Ovary (tissue), 9 donors: ENCODE measurements around the gene BDNF. TPM values are rescaled to one million over a fixed set of nuclear protein-coding genes. Genes with fewer than 3 reads are reported as not detected.

Experiments
- DNase-seq, 5 donors: peaks; one replicate each; pipeline ENCODE4 v3.0.0-alpha.2; 2019 to 2020
- H3K27ac ChIP-seq, 2 donors: fragments of 200-600 bp; one replicate each; pipeline versions ENCODE4 v1.5.1 to v1.8.0; 2019 to 2022
- H3K27me3 ChIP-seq: fragments of 200-600 bp; one replicate; pipeline ENCODE4 v1.8.0; 2022
- H3K36me3 ChIP-seq: fragments of 200-600 bp; sonication (generic); one replicate; pipeline ENCODE4 v1.5.1; 2019
- H3K4me1 ChIP-seq: one replicate; pipeline ENCODE4 v1.8.1; 2013; ENCODE audit warnings: mild to moderate bottlenecking, moderate library complexity; ENCODE audit not compliant: insufficient read depth
- H3K4me3 ChIP-seq: fragments of 200-600 bp; sonication (generic); one replicate; pipeline ENCODE4 v1.5.1; 2017
- H3K9me3 ChIP-seq, 2 donors: fragments of 200-600 bp in 1 of 2; sonication (generic) in 1 of 2; one replicate each; pipeline versions ENCODE4 v1.5.1 to v1.8.1; 2013 to 2019; ENCODE audit warnings: mild to moderate bottlenecking in 1 of 2, moderate library complexity in 1 of 2
- EP300 ChIP-seq: sonication (generic); formaldehyde crosslinking; IDR thresholded peaks from one replicate; pipeline ENCODE4 v1.6.1; 2017; ENCODE audit warnings: antibody characterized with exemption
- POLR2A ChIP-seq: fragments of 450-650 bp; IDR thresholded peaks from one replicate; pipeline ENCODE4 v1.6.1; 2017; ENCODE audit warnings: antibody characterized with exemption, mild to moderate bottlenecking, moderate library complexity
- WGBS, 3 donors: extraction: QIAGEN DNeasy Blood & Tissue Kit in 1 of 3; methylation state at CpG; one replicate each; pipeline versions ENCODE4 v1.1.5 to v1.1.7; 2013 to 2017; 5-methylcytosine and 5-hydroxymethylcytosine counted together
- intact Hi-C, 4 donors: fragments of 100-400 bp; cut with DNase I; formaldehyde crosslinking; loops; one replicate each; pipeline versions ENCODE4 v1.11.0 to v1.15.1; 2022 to 2023
- polyA plus RNA-seq, 2 donors: library from polyadenylated mRNA; stranded (reverse); fragments of 200-250 nt in 1 of 2; fragments of 350-450 nt in 1 of 2; fragmentation: Illumina TruSeq in 1 of 2; extraction: RNeasy Lipid Tissue Mini Kit (QIAGEN cat#74804) in 1 of 2; gene quantifications; one replicate each; pipeline ENCODE4 v1.2.3, GENCODE V29; 2013 to 2014
- total RNA-seq, 7 donors: library from RNA; depleted of rRNA in 2 of 7; stranded (reverse); fragments of >200 nt in 2 of 7; fragmentation: NEBNext Ultra II Directional in 3 of 7; extraction: Animal tissue kit (Norgen Biotek cat#: 25700) in 3 of 7; gene quantifications; one replicate each; pipeline versions ENCODE4 v1.1.0 to v1.2.4, GENCODE V29; 2016 to 2023
- TF ChIP-seq, protein P1 (sequence below), 3 donors: fragments of 450-650 bp in 2 of 3; fragments of 200-600 bp in 1 of 3; IDR thresholded peaks; one replicate each; pipeline versions ENCODE4 v1.5.1 to v1.8.0; 2016 to 2022; ENCODE audit warnings: antibody characterized with exemption in 3 of 3, mild to moderate bottlenecking in 1 of 3
- donor health status: DM: no; HTN: no; CAD: no; lungs with moderate emphysema.
- donor health status: DM: no; HTN: no; CAD: no.
- donor health status: Bipolar disorder and iron deficiency.
- donor health status: DM: yes; HTN: yes; CAD: no.
- donor health status: DM: no; HTN: no; CAD: no.
- donor health status: DM: yes; HTN: yes; CAD: no.

Gene BDNF
- total and polyA plus RNA-seq, 9 donors, result 0.10 to 2.6 (median 0.65) TPM; not detected in 1

DNA sequence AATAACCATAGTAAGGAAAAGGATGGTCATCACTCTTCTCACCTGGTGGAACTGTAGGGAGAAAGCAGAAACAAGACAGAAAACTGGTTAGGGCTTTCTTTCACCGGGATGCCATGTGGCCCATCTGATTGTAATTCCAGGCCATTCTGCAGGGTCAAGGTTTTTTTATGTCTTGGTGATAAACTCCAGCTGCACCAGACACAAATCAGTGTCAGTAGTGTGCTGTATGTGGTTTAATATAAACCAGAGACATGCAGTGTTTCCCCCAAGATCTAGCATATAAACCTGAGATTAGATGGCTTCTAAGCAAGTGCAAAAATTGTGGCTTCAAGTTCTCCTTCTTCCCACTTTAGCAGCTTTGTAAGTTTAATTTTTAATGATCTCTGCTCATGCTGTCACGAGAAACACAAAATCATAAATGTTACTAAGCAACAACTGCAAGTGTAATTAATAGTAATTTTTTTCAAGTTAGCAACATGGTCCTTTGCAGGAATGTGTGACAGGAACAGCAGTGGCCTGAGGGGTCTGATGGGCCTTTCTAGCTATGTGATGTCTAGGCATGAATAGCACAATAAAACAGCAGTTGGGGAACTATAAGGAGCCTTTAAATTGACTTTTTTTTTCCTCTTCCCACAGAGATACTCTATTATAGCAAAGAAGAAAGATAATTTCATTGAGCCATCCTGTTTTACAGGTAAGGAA lies 41.6 kb downstream of the BDNF start:
- H3K9me3 ChIP-seq, result no peaks in the 10 kb centered on the region
- no peaks in the 10 kb centered on the region for H3K27me3 ChIP-seq
- no peak overlapping the region for H3K27ac ChIP-seq
- no peaks in the 10 kb centered on the region for H3K36me3 ChIP-seq
- intact Hi-C loops, result no loop called here
- no peak overlapping the region for H3K4me3 ChIP-seq
- WGBS, 3 donors, result 80 to 86% (median 84%) methylated on average over 2 of the region's 2 CpGs
- TF ChIP-seq EP300, result no peak
- TF ChIP-seq, protein P1, sequence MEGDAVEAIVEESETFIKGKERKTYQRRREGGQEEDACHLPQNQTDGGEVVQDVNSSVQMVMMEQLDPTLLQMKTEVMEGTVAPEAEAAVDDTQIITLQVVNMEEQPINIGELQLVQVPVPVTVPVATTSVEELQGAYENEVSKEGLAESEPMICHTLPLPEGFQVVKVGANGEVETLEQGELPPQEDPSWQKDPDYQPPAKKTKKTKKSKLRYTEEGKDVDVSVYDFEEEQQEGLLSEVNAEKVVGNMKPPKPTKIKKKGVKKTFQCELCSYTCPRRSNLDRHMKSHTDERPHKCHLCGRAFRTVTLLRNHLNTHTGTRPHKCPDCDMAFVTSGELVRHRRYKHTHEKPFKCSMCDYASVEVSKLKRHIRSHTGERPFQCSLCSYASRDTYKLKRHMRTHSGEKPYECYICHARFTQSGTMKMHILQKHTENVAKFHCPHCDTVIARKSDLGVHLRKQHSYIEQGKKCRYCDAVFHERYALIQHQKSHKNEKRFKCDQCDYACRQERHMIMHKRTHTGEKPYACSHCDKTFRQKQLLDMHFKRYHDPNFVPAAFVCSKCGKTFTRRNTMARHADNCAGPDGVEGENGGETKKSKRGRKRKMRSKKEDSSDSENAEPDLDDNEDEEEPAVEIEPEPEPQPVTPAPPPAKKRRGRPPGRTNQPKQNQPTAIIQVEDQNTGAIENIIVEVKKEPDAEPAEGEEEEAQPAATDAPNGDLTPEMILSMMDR (IDR thresholded peaks at IDR 0.05), result no peak
- TF ChIP-seq POLR2A, result no peak
- H3K4me1 ChIP-seq, result no peaks in the 10 kb centered on the region
- DNase-seq, result no peak

DNA sequence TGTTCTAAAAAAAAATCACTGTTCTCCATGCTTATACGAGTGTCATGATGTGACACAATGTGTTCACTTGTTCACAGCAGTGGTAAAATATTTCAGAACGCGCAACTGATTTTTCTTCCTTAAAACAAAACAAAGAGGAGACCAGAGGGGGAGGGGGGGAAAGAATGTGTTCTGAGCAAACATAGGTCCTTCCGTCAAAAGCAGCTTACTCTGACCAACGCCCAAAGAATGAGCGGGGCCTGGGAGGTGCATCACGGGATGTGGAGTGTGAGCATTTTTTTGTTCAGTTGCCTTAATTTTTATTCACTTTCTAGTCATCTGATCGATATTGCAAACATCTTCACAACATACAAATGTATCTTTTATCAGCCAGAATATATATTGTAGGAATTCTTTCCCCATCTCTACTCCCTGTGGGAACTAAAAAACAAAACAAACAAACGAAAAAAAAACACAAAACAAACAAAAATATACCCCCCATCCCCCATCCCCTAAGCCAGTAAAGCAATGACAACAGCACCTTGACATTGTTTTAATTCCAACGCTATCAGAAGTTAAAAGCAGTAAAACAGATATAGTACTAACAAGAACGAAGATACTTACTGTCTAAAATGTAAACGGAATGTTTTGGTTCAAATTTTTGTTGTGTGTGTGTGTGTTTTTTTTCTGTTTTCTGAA lies 43.3 kb downstream of the BDNF start:
- Histone ChIP-seq H3K9me3 (no peaks in the 10 kb centered on the region), H3K36me3 (no peaks in the 10 kb centered on the region), H3K4me3 (no peak overlapping the region), H3K27me3 (no peaks in the 10 kb centered on the region), H3K4me1 (no peaks in the 10 kb centered on the region), H3K27ac (no peak overlapping the region)
- no peak for DNase-seq
- intact Hi-C loops, result no loop called here
- no peak for TF ChIP-seq EP300
- no peak for TF ChIP-seq POLR2A
- TF ChIP-seq, protein P1 (IDR thresholded peaks at IDR 0.05), result no peak
- 18 to 46% (median 30%) methylated on average over 12 of the region's 12 CpGs for WGBS, 3 donors

DNA sequence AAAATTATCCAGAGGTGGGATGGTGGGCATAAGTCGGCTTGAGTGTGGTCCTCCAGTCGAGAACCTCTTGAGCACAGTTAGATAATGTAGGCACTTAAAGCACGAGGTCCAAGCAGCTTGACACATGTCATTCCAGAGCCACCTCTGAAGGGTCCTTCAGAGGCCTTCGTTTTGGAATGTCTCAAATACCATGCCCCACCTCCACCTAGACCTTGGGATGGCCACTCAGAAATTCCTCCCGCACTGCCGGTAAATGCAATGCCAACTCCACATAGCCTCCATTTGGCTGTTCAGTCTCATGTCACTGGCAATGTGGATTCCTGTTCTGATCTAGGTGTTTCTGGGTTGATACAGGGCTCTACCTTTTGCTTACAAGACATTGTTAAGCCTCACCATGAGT lies 43.9 kb downstream of the BDNF start:
- Histone ChIP-seq H3K27me3 (no peaks in the 10 kb centered on the region), H3K4me1 (no peaks in the 10 kb centered on the region), H3K27ac (no peak overlapping the region), H3K36me3 (no peaks in the 10 kb centered on the region), H3K4me3 (no peak overlapping the region), H3K9me3 (no peaks in the 10 kb centered on the region)
- 90 to 94% (median 93%) methylated on average over 6 of the region's 6 CpGs for WGBS, 3 donors
- intact Hi-C loops, result no loop called here
- no peak for DNase-seq
- no peak for TF ChIP-seq POLR2A
- TF ChIP-seq, protein P1 (IDR thresholded peaks at IDR 0.05), result no peak
- TF ChIP-seq EP300, result no peak

DNA sequence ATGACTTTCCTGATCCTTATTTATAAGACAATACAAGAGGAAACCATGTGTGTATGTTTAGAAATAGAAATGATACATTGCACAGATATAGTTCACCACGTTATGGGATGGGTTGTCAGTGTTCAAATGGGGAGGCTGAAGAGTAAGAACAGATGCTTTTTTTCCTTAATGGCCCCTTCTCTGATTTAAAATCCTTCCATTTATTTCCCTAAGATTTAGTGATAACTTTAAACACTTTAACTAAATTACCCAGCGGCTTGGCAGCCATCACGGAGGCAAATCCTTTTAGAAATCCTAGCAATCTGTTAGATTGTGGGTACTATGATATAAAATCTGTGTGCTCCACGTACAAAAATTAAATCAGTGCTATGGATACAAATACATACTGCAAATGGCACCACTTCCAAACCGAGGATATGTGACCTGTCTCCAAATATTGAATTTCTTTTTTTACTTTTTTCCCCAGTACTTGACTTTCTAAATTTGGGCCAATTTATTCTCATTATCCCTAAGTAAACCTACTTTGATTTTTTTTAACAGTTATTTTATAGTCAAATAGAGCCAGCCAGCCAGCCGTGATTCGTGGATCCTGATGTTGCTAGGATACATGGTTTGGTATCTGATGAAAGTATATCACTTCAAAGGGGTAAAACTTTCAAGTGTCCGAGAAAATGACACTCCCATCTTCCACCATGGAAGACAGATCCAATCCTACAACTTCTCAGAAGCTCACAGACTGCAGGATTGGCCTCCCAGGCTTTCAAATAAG lies 46.1 kb downstream of the BDNF start:
- H3K4me1 ChIP-seq, result no peaks in the 10 kb centered on the region
- H3K9me3 ChIP-seq, result no peaks in the 10 kb centered on the region
- intact Hi-C loops, result no loop called here
- H3K36me3 ChIP-seq, result no peaks in the 10 kb centered on the region
- no peak for TF ChIP-seq POLR2A
- TF ChIP-seq, protein P1 (IDR thresholded peaks at IDR 0.05), result no peak
- 88 to 92% (median 91%) methylated on average over 8 of the region's 8 CpGs for WGBS, 3 donors
- H3K27ac ChIP-seq, result no peak overlapping the region
- DNase-seq, result no peak
- no peak overlapping the region for H3K4me3 ChIP-seq
- H3K27me3 ChIP-seq, result no peaks in the 10 kb centered on the region
